Subcutaneous adipose tissue (tissue), 4 donors: ENCODE results near the gene MYLK3. TPM values are rescaled to one million over a fixed set of nuclear protein-coding genes. Genes with fewer than 3 reads are reported as not detected.

Experiments used
- CTCF ChIP-seq: fragments of 450-650 bp; IDR thresholded peaks from one replicate; pipeline ENCODE4 v1.5.1; 2016; ENCODE audit warnings: low read depth, mild to moderate bottlenecking, control low read depth, antibody characterized with exemption, moderate library complexity
- total RNA-seq, 4 donors: library from RNA; depleted of rRNA; stranded (reverse); fragments of >200 nt; gene quantifications; one replicate each; pipeline ENCODE4 v1.1.0, GENCODE V29; 2016

The MYLK3 gene
- total RNA-seq, 4 donors from 2014 or later: 0.17 to 2.6 (median 0.49) TPM

DNA sequence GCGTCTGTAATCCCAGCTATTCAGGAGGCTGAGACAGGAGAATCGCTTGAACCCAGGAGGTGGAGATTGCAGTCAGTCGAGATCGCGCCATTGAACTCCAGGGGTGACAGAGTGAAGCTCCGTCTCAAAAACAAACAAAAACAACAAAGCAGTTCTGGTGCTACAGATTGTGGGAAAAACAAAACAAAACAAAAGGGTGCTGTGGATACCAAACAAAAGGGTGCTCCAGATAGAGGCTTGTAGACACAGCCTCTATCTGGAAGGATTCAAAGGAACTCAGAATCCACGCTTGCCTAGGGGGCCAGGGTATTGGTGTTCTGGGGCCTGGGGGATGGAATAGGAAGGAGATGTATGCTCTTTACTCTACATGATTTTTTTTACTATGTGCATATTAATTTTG, 2.5 kb downstream of the MYLK3 start:
- TF ChIP-seq CTCF: no peak

DNA sequence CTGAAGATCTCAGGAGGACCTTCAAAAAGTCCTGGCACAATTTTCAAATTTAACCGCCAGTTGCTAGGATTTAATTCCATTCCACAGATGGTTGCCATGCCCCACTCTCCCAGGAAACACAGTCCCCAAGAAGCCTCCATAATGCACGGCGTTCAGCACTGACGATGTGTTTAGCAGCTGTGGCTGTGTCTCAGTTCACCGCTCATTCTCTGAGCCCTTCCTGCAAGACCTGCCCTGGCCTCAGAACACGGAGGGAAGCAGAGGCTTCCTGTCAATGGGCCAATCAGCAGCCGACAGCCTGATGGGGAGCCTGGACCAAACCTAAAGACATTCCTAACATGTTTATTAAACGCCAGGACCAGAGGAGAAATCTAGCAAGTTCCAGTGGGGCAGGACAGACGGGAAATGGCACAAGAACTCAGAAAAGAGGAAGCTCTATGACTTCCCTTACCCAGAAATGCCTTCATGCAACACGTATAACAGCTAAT, 4.9 kb downstream of the MYLK3 start:
- TF ChIP-seq CTCF: no peak

- no peak for TF ChIP-seq CTCF
These were observed 8.2 kb downstream of the MYLK3 start for GRCh38 chr16:46739934-46740333.

DNA sequence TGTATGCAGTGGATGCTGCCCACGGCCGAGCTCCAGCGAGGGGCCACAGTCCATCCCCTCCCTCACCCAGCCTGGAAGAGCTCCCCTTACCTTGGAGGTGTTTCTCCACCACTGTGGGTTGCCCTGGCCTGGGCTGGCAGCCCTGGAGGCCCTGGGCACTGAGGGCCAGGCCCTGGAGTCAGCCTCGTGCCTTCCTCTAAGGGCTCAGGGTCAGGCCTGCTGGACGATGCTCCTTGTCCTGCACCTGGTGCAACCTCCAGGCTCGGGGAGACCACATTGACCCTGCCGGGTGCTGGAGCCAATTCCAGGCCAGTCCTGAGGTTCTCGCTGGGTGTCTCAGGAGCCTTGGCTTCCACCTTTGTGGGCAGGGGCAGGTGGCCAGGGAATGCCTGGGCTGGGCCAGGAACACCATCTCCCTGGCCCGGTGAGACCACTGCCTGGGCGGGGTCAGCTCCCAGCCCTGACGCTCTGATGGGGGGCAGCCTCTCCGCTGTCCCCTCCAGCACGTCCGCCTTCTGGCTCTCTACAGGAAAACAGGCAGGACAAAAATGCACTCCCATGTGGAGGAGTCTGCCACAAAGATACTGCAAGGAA, 10.4 kb downstream of the MYLK3 start:
- TF ChIP-seq CTCF: no peak

GRCh38 chr16:46736695-46737094, 11.4 kb downstream of the MYLK3 start:
- no peak for TF ChIP-seq CTCF

GRCh38 chr16:46733319-46733830, 14.8 kb downstream of the MYLK3 start:
- TF ChIP-seq CTCF: no peak

- no peak for TF ChIP-seq CTCF
These were observed 15.6 kb downstream of the MYLK3 start for GRCh38 chr16:46732561-46732960.
